Left lung (tissue), 10 donors: ENCODE results near the gene HOXB6. TPM values are rescaled to one million over a fixed set of nuclear protein-coding genes. Genes with fewer than 3 reads are reported as not detected.

ENCODE experiments used
- ATAC-seq: fragments of 200-7000 bp; cut with Tn5 transposase; one replicate; pipeline ENCODE4 v1.9.1; 2020; ENCODE audit warnings: moderate library complexity
- DNase-seq, 4 donors: peaks; one replicate each; pipeline ENCODE4 v3.0.0-alpha.2; 2013 to 2020
- H3K27ac ChIP-seq, 2 donors: fragments of 200-600 bp; sonication (generic) in 1 of 2; one replicate each; pipeline versions ENCODE4 v1.5.0 to v1.8.0; 2020 to 2021
- H3K27me3 ChIP-seq, 2 donors: fragments of 200-600 bp; sonication (generic) in 1 of 2; one replicate each; pipeline versions ENCODE4 v1.5.0 to v1.8.0; 2020 to 2021
- H3K36me3 ChIP-seq, 2 donors: fragments of 200-600 bp; sonication (generic) in 1 of 2; one replicate each; pipeline versions ENCODE4 v1.5.0 to v1.8.0; 2020 to 2021
- H3K4me1 ChIP-seq, 2 donors: fragments of 200-600 bp; one replicate each; pipeline ENCODE4 v1.8.0; 2021
- H3K4me3 ChIP-seq, 2 donors: fragments of 200-600 bp; sonication (generic) in 1 of 2; one replicate each; pipeline versions ENCODE4 v1.5.0 to v1.8.0; 2020 to 2021; ENCODE audit warnings: mild to moderate bottlenecking in 1 of 2
- H3K9me3 ChIP-seq, 2 donors: fragments of 200-600 bp; sonication (generic) in 1 of 2; one replicate each; pipeline versions ENCODE4 v1.5.0 to v1.8.0; 2020 to 2021
- intact Hi-C, 2 donors: fragments of 100-400 bp; cut with DNase I; formaldehyde crosslinking; loops; one replicate each; pipeline versions ENCODE4 v1.11.2 to v1.14.2; 2022
- polyA plus RNA-seq, 6 donors: library from polyadenylated mRNA; unstranded; fragments of 120-200 nt; gene quantifications; one replicate each; pipeline ENCODE4 v1.2.1, GENCODE V29; 2013; ENCODE audit not compliant: insufficient read length in 6 of 6
- total RNA-seq, 2 donors: library from RNA; stranded (reverse); fragmentation: NEBNext Ultra II Directional; extraction: Animal tissue kit (Norgen Biotek cat#: 25700); gene quantifications; one replicate each; pipeline ENCODE4 v1.2.1, GENCODE V29; 2021
- TF ChIP-seq, protein P1 (sequence below), 2 donors: fragments of 200-600 bp; sonication (generic) in 1 of 2; IDR thresholded peaks; one replicate each; pipeline versions ENCODE4 v1.5.0 to v1.8.0; 2021; ENCODE audit warnings: antibody characterized with exemption in 2 of 2
- donor health status: DM: no; HTN: yes; CAD: no.
- donor health status: DM: no; HTN: no; CAD: no.

Gene HOXB6
- total and polyA plus RNA-seq, 8 donors, result 5.1 to 17.1 (median 12.1) TPM

DNA sequence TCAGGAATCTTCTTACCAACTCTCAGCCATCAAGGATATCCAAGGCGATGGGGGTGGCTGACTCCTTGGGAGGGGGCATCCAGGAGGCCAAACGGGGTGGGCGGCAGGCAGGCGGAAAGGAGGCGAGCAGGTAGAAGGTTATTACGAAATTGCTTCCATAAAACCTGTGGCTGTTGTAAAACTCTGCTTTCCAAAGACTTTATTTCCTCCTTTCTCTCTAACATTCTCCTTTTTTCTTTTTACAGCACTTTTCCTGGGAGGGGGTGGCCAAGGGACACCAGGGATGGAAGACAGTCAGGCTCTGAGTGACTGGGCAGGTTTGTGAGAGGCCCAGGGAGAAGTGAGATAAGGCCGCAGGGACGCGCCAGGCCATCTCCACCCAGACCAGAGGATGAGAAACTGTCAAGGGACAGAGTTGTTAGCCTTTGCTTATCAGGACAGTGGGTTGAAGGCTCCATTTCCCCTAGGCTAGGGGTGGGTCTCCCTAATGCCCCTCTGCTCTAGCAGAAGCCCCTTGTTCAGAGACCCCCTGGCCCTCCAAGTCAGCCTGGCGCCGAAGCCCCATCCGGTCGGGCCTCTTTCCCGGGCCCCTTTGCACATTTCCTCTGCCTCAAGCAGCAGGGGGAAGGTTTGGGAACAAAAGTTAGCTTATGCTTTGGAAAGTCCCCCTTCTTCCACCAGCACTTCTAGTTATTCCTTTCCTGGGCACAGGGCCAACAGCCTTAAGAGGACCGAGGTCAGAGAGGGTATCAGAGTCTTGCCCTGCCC is 26.3 kb upstream of the HOXB6 start:
- Histone ChIP-seq H3K4me1 (peaks cover 2 to 10% of the 10 kb centered on the region in 2 donors), H3K36me3 (no peaks in the 10 kb centered on the region), H3K27ac (no peak overlapping the region), H3K9me3 (no peaks in the 10 kb centered on the region), H3K27me3 (peaks cover 99 to 100% of the 10 kb centered on the region in 2 donors), H3K4me3 (no peak overlapping the region)
- intact Hi-C loops, result no loop called here
- TF ChIP-seq, protein P1, sequence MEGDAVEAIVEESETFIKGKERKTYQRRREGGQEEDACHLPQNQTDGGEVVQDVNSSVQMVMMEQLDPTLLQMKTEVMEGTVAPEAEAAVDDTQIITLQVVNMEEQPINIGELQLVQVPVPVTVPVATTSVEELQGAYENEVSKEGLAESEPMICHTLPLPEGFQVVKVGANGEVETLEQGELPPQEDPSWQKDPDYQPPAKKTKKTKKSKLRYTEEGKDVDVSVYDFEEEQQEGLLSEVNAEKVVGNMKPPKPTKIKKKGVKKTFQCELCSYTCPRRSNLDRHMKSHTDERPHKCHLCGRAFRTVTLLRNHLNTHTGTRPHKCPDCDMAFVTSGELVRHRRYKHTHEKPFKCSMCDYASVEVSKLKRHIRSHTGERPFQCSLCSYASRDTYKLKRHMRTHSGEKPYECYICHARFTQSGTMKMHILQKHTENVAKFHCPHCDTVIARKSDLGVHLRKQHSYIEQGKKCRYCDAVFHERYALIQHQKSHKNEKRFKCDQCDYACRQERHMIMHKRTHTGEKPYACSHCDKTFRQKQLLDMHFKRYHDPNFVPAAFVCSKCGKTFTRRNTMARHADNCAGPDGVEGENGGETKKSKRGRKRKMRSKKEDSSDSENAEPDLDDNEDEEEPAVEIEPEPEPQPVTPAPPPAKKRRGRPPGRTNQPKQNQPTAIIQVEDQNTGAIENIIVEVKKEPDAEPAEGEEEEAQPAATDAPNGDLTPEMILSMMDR (IDR thresholded peaks at IDR 0.05), result no peak
- ATAC-seq (no peak), DNase-seq (no peak)

- intact Hi-C loops, result no loop called here
- H3K4me1 ChIP-seq, result peaks cover 10 to 19% of the 10 kb centered on the region in 2 donors
- H3K27me3 ChIP-seq, result peaks cover 99 to 100% of the 10 kb centered on the region in 2 donors
- DNase-seq (no peak), ATAC-seq (no peak)
- no peaks in the 10 kb centered on the region for H3K36me3 ChIP-seq
- TF ChIP-seq, protein P1 (IDR thresholded peaks at IDR 0.05), result no peak
- no peak overlapping the region for H3K27ac ChIP-seq
- no peak overlapping the region for H3K4me3 ChIP-seq
- no peaks in the 10 kb centered on the region for H3K9me3 ChIP-seq
These were observed 25.5 kb upstream of the HOXB6 start for GRCh38 chr17:48630009-48630924.

GRCh38 chr17:48629411-48629759 is 24.6 kb upstream of the HOXB6 start:
- DNase-seq (no peak), ATAC-seq (no peak)
- intact Hi-C loops, result no loop called here
- H3K4me1 ChIP-seq, result peaks cover 14 to 27% of the 10 kb centered on the region in 2 donors
- TF ChIP-seq, protein P1 (IDR thresholded peaks at IDR 0.05), result no peak
- no peak overlapping the region for H3K27ac ChIP-seq
- H3K36me3 ChIP-seq, result no peaks in the 10 kb centered on the region
- H3K4me3 ChIP-seq, result no peak overlapping the region
- H3K27me3 ChIP-seq, result peaks cover 99 to 100% of the 10 kb centered on the region in 2 donors
- H3K9me3 ChIP-seq, result no peaks in the 10 kb centered on the region

- intact Hi-C loops, result no loop called here
- DNase-seq (no peak), ATAC-seq (no peak)
- no peaks in the 10 kb centered on the region for H3K9me3 ChIP-seq
- H3K27me3 ChIP-seq, result peaks cover 99 to 100% of the 10 kb centered on the region in 2 donors
- H3K4me1 ChIP-seq, result peaks cover 14 to 27% of the 10 kb centered on the region in 2 donors
- no peak overlapping the region for H3K27ac ChIP-seq
- H3K4me3 ChIP-seq, result no peak overlapping the region
- no peaks in the 10 kb centered on the region for H3K36me3 ChIP-seq
- TF ChIP-seq, protein P1 (IDR thresholded peaks at IDR 0.05), result no peak
These were observed 24.0 kb upstream of the HOXB6 start for GRCh38 chr17:48628649-48629410.
